PFSK-1 (cell line): Measurements from ENCODE around the gene RAD51B.

Experiments
- FOXP2 ChIP-seq: optimal IDR thresholded peaks from 2 replicates; pipeline ENCODE3; 2011; ENCODE audit warnings: borderline replicate concordance, control low read depth, inconsistent platforms; ENCODE audit not compliant: insufficient read depth; ENCODE audit errors: extremely low read length, extremely low read depth
- POLR2AphosphoS5 ChIP-seq: IDR thresholded peaks from 2 replicates; pipeline ENCODE4 v1.6.1; 2012; ENCODE audit warnings: low read depth, mild to moderate bottlenecking, control low read depth, low read length, moderate library complexity
- SIN3A ChIP-seq: IDR thresholded peaks from 2 replicates; pipeline ENCODE4 v1.6.1; 2012; ENCODE audit warnings: mild to moderate bottlenecking, low read length, moderate library complexity, borderline replicate concordance; ENCODE audit not compliant: insufficient read depth
- TAF1 ChIP-seq: IDR thresholded peaks from 2 replicates; pipeline ENCODE4 v1.6.1; 2012; ENCODE audit warnings: low read length, control low read depth, borderline replicate concordance; ENCODE audit not compliant: insufficient read depth
- TF ChIP-seq, protein P1 (sequence below), 2 experiments: IDR thresholded peaks; 2 replicates each; pipeline versions ENCODE4 v1.6.1 to v1.8.0; 2011 to 2012; ENCODE audit warnings: low read depth in 2 of 2, low read length in 2 of 2, control low read depth in 1 of 2, inconsistent platforms in 1 of 2, mild to moderate bottlenecking in 1 of 2, moderate library complexity in 1 of 2; ENCODE audit not compliant: insufficient read depth in 1 of 2

The RAD51B gene

DNA sequence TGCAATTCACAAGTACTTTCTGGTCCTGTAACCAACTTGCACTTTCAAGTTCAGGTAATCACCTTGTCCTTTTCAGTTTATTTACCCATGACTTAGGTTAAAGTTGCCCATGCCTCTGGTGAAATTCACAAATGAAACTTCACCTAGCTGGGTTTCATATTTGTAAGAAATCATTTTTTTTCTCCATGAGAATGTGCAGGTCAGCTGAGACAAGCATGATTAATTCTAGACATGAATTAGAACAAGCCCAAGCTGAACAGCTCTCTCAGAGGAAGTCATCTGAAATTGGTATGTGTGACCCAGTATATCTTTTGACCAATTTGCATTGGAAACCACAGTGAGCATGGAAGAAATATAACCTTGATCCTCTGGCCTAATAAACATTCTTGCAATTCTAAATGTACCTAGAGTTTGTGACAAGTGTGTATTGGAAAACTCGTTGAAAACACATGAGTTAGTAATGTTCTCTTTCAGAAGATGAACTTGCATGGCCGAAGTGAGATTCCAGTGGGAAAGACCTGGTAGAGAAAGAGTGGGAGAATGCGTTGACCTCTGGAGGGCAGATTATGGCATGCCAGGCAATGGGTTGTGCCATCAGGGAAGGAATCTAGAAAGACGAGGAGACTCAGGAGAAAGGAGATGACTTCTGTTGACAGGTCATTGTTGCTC is 486.8 kb downstream of the RAD51B start:
- TF ChIP-seq SIN3A (no peak), POLR2AphosphoS5 (no peak), FOXP2 (no peak), TAF1 (no peak)
- TF ChIP-seq, protein P1, sequence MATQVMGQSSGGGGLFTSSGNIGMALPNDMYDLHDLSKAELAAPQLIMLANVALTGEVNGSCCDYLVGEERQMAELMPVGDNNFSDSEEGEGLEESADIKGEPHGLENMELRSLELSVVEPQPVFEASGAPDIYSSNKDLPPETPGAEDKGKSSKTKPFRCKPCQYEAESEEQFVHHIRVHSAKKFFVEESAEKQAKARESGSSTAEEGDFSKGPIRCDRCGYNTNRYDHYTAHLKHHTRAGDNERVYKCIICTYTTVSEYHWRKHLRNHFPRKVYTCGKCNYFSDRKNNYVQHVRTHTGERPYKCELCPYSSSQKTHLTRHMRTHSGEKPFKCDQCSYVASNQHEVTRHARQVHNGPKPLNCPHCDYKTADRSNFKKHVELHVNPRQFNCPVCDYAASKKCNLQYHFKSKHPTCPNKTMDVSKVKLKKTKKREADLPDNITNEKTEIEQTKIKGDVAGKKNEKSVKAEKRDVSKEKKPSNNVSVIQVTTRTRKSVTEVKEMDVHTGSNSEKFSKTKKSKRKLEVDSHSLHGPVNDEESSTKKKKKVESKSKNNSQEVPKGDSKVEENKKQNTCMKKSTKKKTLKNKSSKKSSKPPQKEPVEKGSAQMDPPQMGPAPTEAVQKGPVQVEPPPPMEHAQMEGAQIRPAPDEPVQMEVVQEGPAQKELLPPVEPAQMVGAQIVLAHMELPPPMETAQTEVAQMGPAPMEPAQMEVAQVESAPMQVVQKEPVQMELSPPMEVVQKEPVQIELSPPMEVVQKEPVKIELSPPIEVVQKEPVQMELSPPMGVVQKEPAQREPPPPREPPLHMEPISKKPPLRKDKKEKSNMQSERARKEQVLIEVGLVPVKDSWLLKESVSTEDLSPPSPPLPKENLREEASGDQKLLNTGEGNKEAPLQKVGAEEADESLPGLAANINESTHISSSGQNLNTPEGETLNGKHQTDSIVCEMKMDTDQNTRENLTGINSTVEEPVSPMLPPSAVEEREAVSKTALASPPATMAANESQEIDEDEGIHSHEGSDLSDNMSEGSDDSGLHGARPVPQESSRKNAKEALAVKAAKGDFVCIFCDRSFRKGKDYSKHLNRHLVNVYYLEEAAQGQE (IDR thresholded peaks at IDR 0.05; ENCODE audit: insufficient read depth in 1 of 2, low read depth in 2 of 2, low read length in 2 of 2), result no peak

DNA sequence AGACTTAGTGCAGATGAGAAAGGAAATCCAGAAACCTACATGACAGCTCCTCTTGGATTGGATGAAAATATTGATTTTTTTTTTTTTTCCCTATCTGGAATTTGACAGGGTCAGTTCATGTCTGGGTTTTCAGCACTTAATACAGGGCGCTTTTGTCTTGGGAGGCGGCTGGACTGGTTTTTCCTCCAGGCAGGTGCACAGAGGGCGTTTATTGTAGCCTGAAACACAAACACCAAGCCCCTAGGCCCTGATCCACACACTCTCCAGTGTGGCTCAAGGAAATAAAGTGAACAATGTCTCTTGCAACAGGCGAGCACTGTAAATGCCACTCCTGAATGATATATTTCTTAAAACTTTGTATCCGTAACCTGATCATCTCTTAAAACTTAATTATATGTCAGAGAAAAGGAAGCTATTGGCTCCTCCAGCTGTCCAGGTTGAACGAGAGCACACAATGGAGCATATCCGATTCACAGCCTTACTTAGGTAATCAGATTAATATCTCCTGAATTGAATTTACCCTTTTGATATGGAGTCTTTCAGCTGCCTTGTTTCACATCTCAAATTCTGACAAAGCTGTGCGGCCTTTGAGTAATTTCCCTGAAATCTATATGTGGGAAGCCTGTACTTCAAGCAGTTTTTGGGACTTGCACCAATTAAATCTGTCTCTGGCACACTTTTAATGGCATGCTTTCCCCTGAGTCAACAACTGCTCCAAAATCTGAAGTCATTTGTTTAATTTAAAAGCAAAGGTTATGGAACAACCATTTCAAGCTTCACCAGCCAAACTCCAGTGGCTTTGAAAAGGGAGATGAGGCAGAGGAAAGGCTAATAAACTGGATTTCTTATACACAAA is 487.6 kb downstream of the RAD51B start:
- no peak for TF ChIP-seq SIN3A
- no peak for TF ChIP-seq POLR2AphosphoS5
- no peak for TF ChIP-seq TAF1
- TF ChIP-seq, protein P1 (IDR thresholded peaks at IDR 0.05; ENCODE audit: insufficient read depth in 1 of 2, low read depth in 2 of 2, low read length in 2 of 2), result no peak

DNA sequence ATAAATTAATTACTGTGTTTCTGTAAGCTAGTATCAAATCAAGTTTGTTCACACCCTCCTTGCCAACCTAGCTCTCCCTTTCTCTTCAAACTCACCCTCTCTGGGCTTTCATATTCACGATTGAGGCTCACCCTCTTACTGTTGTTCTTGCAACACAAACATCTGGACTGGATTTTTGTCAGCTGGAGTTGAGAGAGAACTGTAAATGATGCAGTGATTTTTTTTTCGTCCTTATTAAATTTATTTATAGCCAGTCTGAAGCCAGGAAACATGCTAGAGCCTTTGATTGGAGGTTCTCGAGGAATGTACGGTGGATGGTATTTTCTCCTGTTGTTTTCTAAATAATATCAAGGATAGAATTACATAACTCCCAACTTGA is 488.2 kb downstream of the RAD51B start:
- TF ChIP-seq, protein P1 (IDR thresholded peaks at IDR 0.05; ENCODE audit: insufficient read depth in 1 of 2, low read depth in 2 of 2, low read length in 2 of 2), result no peak
- TF ChIP-seq TAF1, result no peak
- TF ChIP-seq FOXP2, result no peak
- TF ChIP-seq SIN3A, result no peak
- TF ChIP-seq POLR2AphosphoS5, result no peak

DNA sequence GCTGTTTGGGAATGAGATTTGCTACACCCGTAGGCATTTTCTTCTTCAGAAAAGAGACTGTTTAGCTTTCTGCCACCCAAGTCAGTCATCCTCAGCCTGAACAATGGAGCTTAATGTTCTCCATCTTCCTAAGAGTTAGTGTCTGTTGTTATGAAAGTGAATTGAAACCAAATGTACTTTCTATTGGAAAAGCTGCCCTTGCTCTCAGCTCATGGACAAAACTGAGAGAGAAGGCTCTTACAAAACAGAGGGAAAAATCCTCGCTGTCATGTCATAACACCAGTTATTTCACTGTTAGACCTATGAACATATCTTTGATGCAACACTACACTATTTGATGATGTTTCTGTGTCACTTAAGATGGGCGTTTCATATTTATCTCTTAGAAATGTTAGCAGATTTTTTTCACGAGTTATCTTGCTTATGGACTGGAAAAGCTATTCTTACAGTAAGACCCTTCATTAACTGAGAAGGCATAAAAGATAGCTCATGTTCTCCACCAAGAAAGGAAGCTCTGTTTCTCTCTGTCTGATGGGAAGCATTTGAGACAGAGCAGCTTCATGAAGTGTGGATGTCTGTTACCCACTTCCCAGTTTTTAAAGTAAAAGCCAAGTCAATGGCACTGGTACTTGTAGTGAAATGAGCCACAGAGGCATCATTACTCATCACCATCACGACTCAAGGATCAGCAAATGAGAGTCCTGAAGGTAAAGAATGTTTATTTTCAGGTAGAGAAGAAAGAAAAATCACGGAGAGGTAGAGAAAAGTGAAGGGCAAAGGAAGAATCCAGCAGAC is 489.3 kb downstream of the RAD51B start:
- TF ChIP-seq, protein P1 (IDR thresholded peaks at IDR 0.05; ENCODE audit: insufficient read depth in 1 of 2, low read depth in 2 of 2, low read length in 2 of 2), result no peak
- TF ChIP-seq TAF1, result no peak
- TF ChIP-seq SIN3A, result no peak
- TF ChIP-seq POLR2AphosphoS5, result no peak
- TF ChIP-seq FOXP2, result no peak
